B cell (primary cell): ENCODE measurements around the gene SGCD. TPM values are rescaled to one million over a fixed set of nuclear protein-coding genes. Genes with fewer than 3 reads are reported as not detected.

Experiments
- ATAC-seq: fragments of 200-7000 bp; cut with Tn5 transposase; one replicate; pipeline ENCODE4 v1.10.0; 2021; ENCODE audit warnings: low read depth, mild to moderate bottlenecking, moderate number of reproducible peaks, moderate library complexity
- CTCF ChIA-PET: fragments of 350-600 bp; sonication (Branson Sonifier 250); formaldehyde crosslinking; loops from one replicate; lab custom pipeline; 2021; ENCODE audit warnings: antibody characterized with exemption, inconsistent platforms; lab: Charles Lee
- POLR2A ChIA-PET: fragments of 350-600 bp; sonication (Branson Sonifier 250); formaldehyde crosslinking; loops from one replicate; lab custom pipeline; 2021; ENCODE audit warnings: antibody characterized with exemption; lab: Charles Lee
- DNase-seq: peaks from one replicate; pipeline ENCODE4 v3.0.0; 2013
- H2AFZ ChIP-seq: 2 replicates; pipeline ENCODE4 v1.6.1; 2012; ENCODE audit warnings: mild to moderate bottlenecking, low read depth, low read length; ENCODE audit not compliant: insufficient read depth, poor library complexity, severe bottlenecking
- H3K27ac ChIP-seq, 2 donors: 1 replicate in 1 of 2; 2 replicates in 1 of 2; pipeline ENCODE4 v1.5.1; 2012 to 2013; ENCODE audit warnings: low read length in 2 of 2, mild to moderate bottlenecking in 2 of 2, moderate library complexity in 1 of 2
- H3K27me3 ChIP-seq, 4 experiments: fragments of 200-600 bp in 1 of 4; sonication (generic) in 1 of 4; replicated peaks in 1 of 4; 1 replicate in 2 of 4; 2 replicates in 2 of 4; pipeline versions ENCODE4 v1.6.1 to v1.7.0; 2013 to 2016; ENCODE audit warnings: low read length in 3 of 4, mild to moderate bottlenecking in 2 of 4, mixed read lengths in 1 of 4, moderate library complexity in 1 of 4; ENCODE audit not compliant: insufficient read depth in 4 of 4, control insufficient read depth in 3 of 4; ENCODE audit errors: control extremely low read depth in 1 of 4
- H3K36me3 ChIP-seq, 2 experiments: replicated peaks in 1 of 2; 1 replicate in 1 of 2; 2 replicates in 1 of 2; pipeline versions ENCODE4 v1.6.1 to v1.7.1; 2013; ENCODE audit warnings: low read length in 1 of 2; ENCODE audit not compliant: insufficient read depth in 2 of 2, control insufficient read depth in 1 of 2; ENCODE audit errors: control extremely low read depth in 1 of 2, extremely low read depth in 1 of 2
- H3K4me1 ChIP-seq, 2 donors: fragments of 200-600 bp in 1 of 2; sonication (generic) in 1 of 2; 1 replicate in 1 of 2; 2 replicates in 1 of 2; pipeline versions ENCODE4 v1.5.1 to v1.6.1; 2013 to 2017; ENCODE audit warnings: low read length in 2 of 2; ENCODE audit not compliant: control insufficient read depth in 2 of 2, insufficient read depth in 2 of 2
- H3K4me2 ChIP-seq: replicated peaks from 2 replicates; pipeline ENCODE3; 2012; ENCODE audit warnings: mild to moderate bottlenecking, low read depth, low read length; ENCODE audit not compliant: poor library complexity, severe bottlenecking
- H3K4me3 ChIP-seq, 5 experiments: fragments of 200-600 bp in 1 of 5; sonication (generic) in 1 of 5; 1 replicate in 3 of 5; 2 replicates in 2 of 5; pipeline versions ENCODE4 v1.5.1 to v1.7.0; 2011 to 2016; ENCODE audit warnings: low read length in 4 of 5, mild to moderate bottlenecking in 4 of 5, low read depth in 2 of 5, control low read depth in 1 of 5, moderate library complexity in 1 of 5; ENCODE audit not compliant: insufficient read depth in 1 of 5; ENCODE audit errors: control extremely low read depth in 1 of 5, extremely low read depth in 1 of 5
- H3K79me2 ChIP-seq: fragments of 200-600 bp; sonication (generic); one replicate; pipeline ENCODE4 v1.6.0; 2016; ENCODE audit warnings: low read length; ENCODE audit not compliant: control insufficient read depth, insufficient read depth
- H3K9ac ChIP-seq: fragments of 200-600 bp; sonication (generic); 2 replicates; pipeline ENCODE4 v1.6.1; 2017; ENCODE audit warnings: mild to moderate bottlenecking, low read length, moderate library complexity
- H3K9me3 ChIP-seq, 3 donors: one replicate each; pipeline versions ENCODE4 v1.6.1 to v1.7.1; 2013; ENCODE audit warnings: low read length in 2 of 3; ENCODE audit not compliant: control insufficient read depth in 2 of 3, insufficient read depth in 1 of 3; ENCODE audit errors: control extremely low read depth in 1 of 3
- H4K20me1 ChIP-seq: 2 replicates; pipeline ENCODE4 v1.6.0; 2012; ENCODE audit warnings: mild to moderate bottlenecking, low read length; ENCODE audit not compliant: insufficient read depth, control insufficient read depth, poor library complexity, severe bottlenecking
- H3K27ac Mint-ChIP-seq: one replicate; pipeline ENCODE4 v1.8.0; 2021; ENCODE audit warnings: mixed read lengths
- H3K27me3 Mint-ChIP-seq: one replicate; pipeline ENCODE4 v1.8.0; 2021; ENCODE audit warnings: mixed read lengths
- H3K4me1 Mint-ChIP-seq: one replicate; pipeline ENCODE4 v1.8.0; 2021; ENCODE audit warnings: mixed read lengths
- H3K4me3 Mint-ChIP-seq: one replicate; pipeline ENCODE4 v1.8.0; 2021; ENCODE audit warnings: mixed read lengths
- H3K9me3 Mint-ChIP-seq: one replicate; pipeline ENCODE4 v1.8.0; 2022; ENCODE audit warnings: mixed read lengths; ENCODE audit not compliant: insufficient read depth
- CTCF ChIP-seq: fragments of 200-600 bp; IDR thresholded peaks from one replicate; pipeline ENCODE4 v1.8.0; 2022; ENCODE audit warnings: antibody characterized with exemption, mild to moderate bottlenecking
- EZH2 ChIP-seq: IDR thresholded peaks from 2 replicates; pipeline ENCODE4 v1.6.1; 2012; ENCODE audit warnings: borderline replicate concordance, low read depth, mild to moderate bottlenecking, moderate library complexity, low read length; ENCODE audit not compliant: insufficient read depth, poor library complexity, severe bottlenecking
- WGBS: methylation state at CpG from one replicate; pipeline ENCODE4 v1.1.5; 2013; ENCODE audit warnings: missing lambda C conversion rate; ENCODE audit not compliant: insufficient coverage; 5-methylcytosine and 5-hydroxymethylcytosine counted together
- intact Hi-C: fragments of 100-400 bp; cut with micrococcal nuclease; formaldehyde crosslinking; loops from one replicate; pipeline ENCODE4 v1.10.0; 2022
- polyA plus RNA-seq: library from polyadenylated mRNA; depleted of rRNA; stranded (reverse); fragments of >200 nt; gene quantifications from 2 replicates; pipeline ENCODE4 v1.2.3, GENCODE V29; 2012
- total RNA-seq, 2 donors: library from RNA; stranded (reverse); fragments of 120-200 nt in 1 of 2; gene quantifications; 1 replicate in 1 of 2; 2 replicates in 1 of 2; pipeline versions ENCODE4 v1.2.3 to v1.2.4, GENCODE V29; 2013 to 2022

The SGCD gene
- total and polyA plus RNA-seq, 2 donors (not counting 1 experiment from before 2014, with no cell fraction given) = not detected

GRCh38 chr5:156532921-156533320 lies 206.0 kb downstream of the SGCD start:
- Histone ChIP-seq H3K79me2 (no peaks in the 10 kb centered on the region), H3K4me1 (no peaks in the 10 kb centered on the region), H3K4me3 (no peak overlapping the region), H3K36me3 (no peaks in the 10 kb centered on the region), H3K27me3 (no peaks in the 10 kb centered on the region), H3K9me3 (peaks cover 0 to 3% (median 0%) of the 10 kb centered on the region in 3 donors), H2AFZ (no peak overlapping the region), H3K9ac (no peak overlapping the region), H3K27ac (no peak overlapping the region), H3K4me2 (no peak overlapping the region), H4K20me1 (no peaks in the 10 kb centered on the region)
- ChIA-PET CTCF (no interaction called here), POLR2A (no interaction called here)
- H3K4me1 Mint-ChIP-seq = no peaks in the 10 kb centered on the region
- no peak for TF ChIP-seq CTCF
- no peak for TF ChIP-seq EZH2
- peaks cover 2% of the 10 kb centered on the region for H3K27me3 Mint-ChIP-seq
- DNase-seq = no peak
- no peaks in the 10 kb centered on the region for H3K9me3 Mint-ChIP-seq
- no peak for ATAC-seq
- no peak overlapping the region for H3K4me3 Mint-ChIP-seq
- intact Hi-C loops = no loop called here
- WGBS = 88% methylated on average over 3 of the region's 4 CpGs
- H3K27ac Mint-ChIP-seq = no peak overlapping the region

- H3K4me3 ChIP-seq = no peak overlapping the region
- no peaks in the 10 kb centered on the region for H3K4me1 ChIP-seq
- DNase-seq (no peak), ATAC-seq (no peak)
- peaks cover 0 to 3% (median 0%) of the 10 kb centered on the region in 3 donors for H3K9me3 ChIP-seq
- no peak overlapping the region for H3K27ac Mint-ChIP-seq
- H2AFZ ChIP-seq = no peak overlapping the region
- H3K4me1 Mint-ChIP-seq = no peaks in the 10 kb centered on the region
- H3K4me3 Mint-ChIP-seq = no peak overlapping the region
- H3K9ac ChIP-seq = no peak overlapping the region
- POLR2A ChIA-PET = no interaction called here
- peaks cover 2% of the 10 kb centered on the region for H3K27me3 Mint-ChIP-seq
- TF ChIP-seq CTCF = no peak
- H3K36me3 ChIP-seq = no peaks in the 10 kb centered on the region
- no peaks in the 10 kb centered on the region for H3K79me2 ChIP-seq
- no peaks in the 10 kb centered on the region for H3K27me3 ChIP-seq
- 78% methylated on average over 1 of the region's 2 CpGs for WGBS
- H4K20me1 ChIP-seq = no peaks in the 10 kb centered on the region
- CTCF ChIA-PET = no interaction called here
- intact Hi-C loops = no loop called here
- no peaks in the 10 kb centered on the region for H3K9me3 Mint-ChIP-seq
- H3K27ac ChIP-seq = no peak overlapping the region
- H3K4me2 ChIP-seq = no peak overlapping the region
These were observed 207.1 kb downstream of the SGCD start for GRCh38 chr5:156534085-156534484.
